SU-DHL-6 (cell line): ENCODE measurements around the gene KMT5C.

Experiments used
- H2AFZ ChIP-seq: fragments of 200-600 bp; sonication (generic); 2 replicates; pipeline ENCODE4 v1.6.1; 2014; ENCODE audit warnings: low read depth, mild to moderate bottlenecking, moderate library complexity, mixed read lengths, antibody characterized with exemption, low read length; ENCODE audit not compliant: severe bottlenecking
- H3F3A ChIP-seq: fragments of 200-600 bp; shearing (Covaris generic); 2 replicates; pipeline ENCODE4 v1.6.0; 2016; ENCODE audit warnings: antibody characterized with exemption, mild to moderate bottlenecking; ENCODE audit not compliant: insufficient read depth
- H3K27ac ChIP-seq: fragments of 200-600 bp; sonication (generic); 2 replicates; pipeline ENCODE4 v1.5.1; 2016; ENCODE audit warnings: low read depth, mild to moderate bottlenecking, low read length, moderate library complexity, mixed read lengths
- H3K27me3 ChIP-seq: fragments of 200-600 bp; sonication (generic), shearing (Covaris generic); 2 replicates; pipeline ENCODE4 v1.6.0; 2014; ENCODE audit warnings: mild to moderate bottlenecking, low read length
- H3K36me3 ChIP-seq: fragments of 200-600 bp; sonication (generic); 2 replicates; pipeline ENCODE4 v1.6.1; 2014; ENCODE audit warnings: mild to moderate bottlenecking, low read length, mixed read lengths
- H3K4me2 ChIP-seq: fragments of 300-600, 200-600 bp; shearing (Covaris generic), sonication (generic); 2 replicates; pipeline ENCODE4 v1.6.0; 2014; ENCODE audit warnings: low read length, low read depth, mild to moderate bottlenecking; ENCODE audit not compliant: poor library complexity, severe bottlenecking
- H3K4me3 ChIP-seq: fragments of 200-600 bp; sonication (generic); 2 replicates; pipeline ENCODE4 v1.5.1; 2014; ENCODE audit warnings: antibody characterized with exemption, low read length, mild to moderate bottlenecking, mixed read lengths; ENCODE audit not compliant: insufficient read depth, poor library complexity, severe bottlenecking
- H3K79me2 ChIP-seq: fragments of 200-600 bp; sonication (generic); 2 replicates; pipeline ENCODE4 v1.6.1; 2014; ENCODE audit warnings: mild to moderate bottlenecking, low read length, moderate library complexity; ENCODE audit not compliant: insufficient read depth
- H3K9ac ChIP-seq: fragments of 200-600 bp; sonication (generic); 2 replicates; pipeline ENCODE4 v1.7.0; 2014; ENCODE audit warnings: mild to moderate bottlenecking, low read length
- H3K9me2 ChIP-seq: fragments of 200-600 bp; sonication (generic); replicated peaks from 2 replicates; pipeline ENCODE4 v1.6.1; 2014; ENCODE audit warnings: low read length; ENCODE audit not compliant: insufficient read depth
- H3K9me3 ChIP-seq: fragments of 200-600 bp; sonication (generic); 2 replicates; pipeline ENCODE4 v1.6.1; 2014; ENCODE audit warnings: low read length, mixed read lengths; ENCODE audit not compliant: insufficient read depth
- H4K20me1 ChIP-seq: fragments of 200-600 bp; sonication (generic); 2 replicates; pipeline ENCODE4 v1.6.1; 2014; ENCODE audit warnings: low read depth, mild to moderate bottlenecking, antibody characterized with exemption, low read length, moderate library complexity, mixed read lengths
- EZH2phosphoT487 ChIP-seq: fragments of 200-600 bp; sonication (generic), shearing (Covaris generic); conservative IDR thresholded peaks from 2 replicates; pipeline ENCODE4 v1.6.1; 2018; ENCODE audit warnings: mild to moderate bottlenecking, antibody characterized with exemption, low read length, moderate library complexity, mixed read lengths
- TF ChIP-seq, protein P1 (sequence below): fragments of 200-600 bp; sonication (generic); IDR thresholded peaks from one replicate; pipeline ENCODE4 v1.5.1; 2017; ENCODE audit warnings: antibody characterized with exemption, mild to moderate bottlenecking, low read length, moderate library complexity; ENCODE audit not compliant: insufficient read depth, poor library complexity, severe bottlenecking

KMT5C gene

DNA sequence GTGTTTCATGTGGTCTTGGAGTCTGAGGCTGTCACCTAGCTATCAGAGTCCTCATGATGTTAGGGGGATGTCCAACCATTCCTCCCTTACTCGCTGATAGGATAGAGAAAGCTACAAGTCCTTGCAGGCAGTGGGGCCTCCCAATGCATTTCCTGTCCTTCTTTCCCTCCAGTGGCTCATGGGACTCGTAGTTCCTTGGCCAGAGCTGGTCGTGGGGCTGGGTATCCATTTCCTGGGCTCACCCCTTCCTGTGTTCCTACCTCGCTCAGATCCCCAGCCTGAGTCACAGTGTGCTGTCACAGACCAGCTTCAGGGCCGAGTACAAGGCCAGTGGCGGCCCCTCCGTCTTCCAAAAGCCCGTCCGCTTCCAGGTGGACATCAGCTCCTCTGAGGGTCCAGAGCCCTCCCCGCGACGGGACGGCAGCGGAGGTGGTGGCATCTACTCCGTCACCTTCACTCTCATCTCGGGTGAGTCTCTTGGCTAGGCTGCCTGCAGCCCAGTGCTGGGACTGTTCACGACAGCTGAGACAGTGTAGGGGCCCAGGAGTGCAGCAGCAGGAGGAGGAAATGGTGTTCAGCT is 33.6 kb upstream of the KMT5C start:
- TF ChIP-seq, protein P1, sequence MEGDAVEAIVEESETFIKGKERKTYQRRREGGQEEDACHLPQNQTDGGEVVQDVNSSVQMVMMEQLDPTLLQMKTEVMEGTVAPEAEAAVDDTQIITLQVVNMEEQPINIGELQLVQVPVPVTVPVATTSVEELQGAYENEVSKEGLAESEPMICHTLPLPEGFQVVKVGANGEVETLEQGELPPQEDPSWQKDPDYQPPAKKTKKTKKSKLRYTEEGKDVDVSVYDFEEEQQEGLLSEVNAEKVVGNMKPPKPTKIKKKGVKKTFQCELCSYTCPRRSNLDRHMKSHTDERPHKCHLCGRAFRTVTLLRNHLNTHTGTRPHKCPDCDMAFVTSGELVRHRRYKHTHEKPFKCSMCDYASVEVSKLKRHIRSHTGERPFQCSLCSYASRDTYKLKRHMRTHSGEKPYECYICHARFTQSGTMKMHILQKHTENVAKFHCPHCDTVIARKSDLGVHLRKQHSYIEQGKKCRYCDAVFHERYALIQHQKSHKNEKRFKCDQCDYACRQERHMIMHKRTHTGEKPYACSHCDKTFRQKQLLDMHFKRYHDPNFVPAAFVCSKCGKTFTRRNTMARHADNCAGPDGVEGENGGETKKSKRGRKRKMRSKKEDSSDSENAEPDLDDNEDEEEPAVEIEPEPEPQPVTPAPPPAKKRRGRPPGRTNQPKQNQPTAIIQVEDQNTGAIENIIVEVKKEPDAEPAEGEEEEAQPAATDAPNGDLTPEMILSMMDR: no peak
- TF ChIP-seq EZH2phosphoT487: no peak
- H2AFZ ChIP-seq: no peak overlapping the region
- H4K20me1 ChIP-seq: no peaks in the 10 kb centered on the region
- no peak overlapping the region for H3K4me2 ChIP-seq
- no peaks in the 10 kb centered on the region for H3K36me3 ChIP-seq
- no peak overlapping the region for H3K9ac ChIP-seq
- no peak overlapping the region for H3K27ac ChIP-seq
- no peaks in the 10 kb centered on the region for H3K27me3 ChIP-seq
- H3F3A ChIP-seq: no peaks in the 10 kb centered on the region
- no peaks in the 10 kb centered on the region for H3K9me2 ChIP-seq
- no peaks in the 10 kb centered on the region for H3K79me2 ChIP-seq
- no peaks in the 10 kb centered on the region for H3K9me3 ChIP-seq
- H3K4me3 ChIP-seq: no peak overlapping the region

DNA sequence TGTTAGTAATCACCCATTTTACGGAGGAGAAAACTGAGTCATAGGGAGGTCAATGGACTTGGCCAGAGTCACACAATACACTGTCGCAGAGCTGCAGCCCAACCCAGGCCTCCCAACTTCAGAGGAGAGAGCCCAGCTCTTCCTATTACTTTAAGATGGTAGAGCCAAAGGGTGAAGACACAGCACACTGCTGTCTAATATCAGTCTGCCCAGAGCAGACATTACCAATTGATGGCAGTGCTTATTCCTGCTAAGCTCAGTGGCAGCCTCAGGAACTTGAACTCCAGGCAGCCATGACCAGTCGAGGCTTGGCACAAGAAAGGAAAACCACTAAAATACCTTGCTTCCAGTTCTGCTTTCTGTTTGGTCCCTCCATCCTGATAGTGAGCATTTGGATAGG is 33.0 kb upstream of the KMT5C start:
- H3K4me2 ChIP-seq: no peak overlapping the region
- no peaks in the 10 kb centered on the region for H3K27me3 ChIP-seq
- no peak overlapping the region for H3K9ac ChIP-seq
- H3K27ac ChIP-seq: no peak overlapping the region
- no peaks in the 10 kb centered on the region for H3K9me2 ChIP-seq
- H3K79me2 ChIP-seq: no peaks in the 10 kb centered on the region
- no peaks in the 10 kb centered on the region for H3K9me3 ChIP-seq
- no peaks in the 10 kb centered on the region for H4K20me1 ChIP-seq
- H3K4me3 ChIP-seq: no peak overlapping the region
- no peaks in the 10 kb centered on the region for H3F3A ChIP-seq
- H2AFZ ChIP-seq: no peak overlapping the region
- no peaks in the 10 kb centered on the region for H3K36me3 ChIP-seq
- TF ChIP-seq EZH2phosphoT487: no peak
- TF ChIP-seq, protein P1: no peak

GRCh38 chr19:55308281-55308680 is 31.4 kb upstream of the KMT5C start:
- Histone ChIP-seq H3K9ac (no peak overlapping the region), H3K9me2 (no peaks in the 10 kb centered on the region), H3K36me3 (no peaks in the 10 kb centered on the region), H3F3A (no peaks in the 10 kb centered on the region), H3K27me3 (no peaks in the 10 kb centered on the region), H3K27ac (no peak overlapping the region), H3K79me2 (no peaks in the 10 kb centered on the region), H2AFZ (no peak overlapping the region), H3K4me3 (no peak overlapping the region), H4K20me1 (no peaks in the 10 kb centered on the region), H3K9me3 (no peaks in the 10 kb centered on the region), H3K4me2 (no peak overlapping the region)
- no peak for TF ChIP-seq EZH2phosphoT487
- TF ChIP-seq, protein P1: no peak
